Activated CD4-positive, alpha-beta memory T cell treated with anti-CD3 and anti-CD28 coated beads, Interleukin-2, amount 10 ng/mL, durations not matched to agents 7 days and 5 days (primary cell): ENCODE results near the gene ATP11A. TPM values are rescaled to one million over a fixed set of nuclear protein-coding genes. Genes with fewer than 3 reads are reported as not detected.

ENCODE experiments used
- CTCF ChIA-PET: fragments of 350-600 bp; sonication (Branson Sonifier 250); formaldehyde crosslinking; loops from one replicate; lab custom pipeline; 2021; ENCODE audit warnings: antibody characterized with exemption, inconsistent platforms; lab: Charles Lee
- POLR2A ChIA-PET: fragments of 350-600 bp; sonication (Branson Sonifier 250); formaldehyde crosslinking; loops from one replicate; lab custom pipeline; 2021; ENCODE audit warnings: antibody characterized with exemption; lab: Charles Lee
- DNase-seq: peaks from one replicate; pipeline ENCODE4 v3.0.0-alpha.2; 2020
- H3K27ac Mint-ChIP-seq: one replicate; pipeline ENCODE4 v1.8.0; 2021; ENCODE audit warnings: mild to moderate bottlenecking, mixed read lengths
- H3K27me3 Mint-ChIP-seq: one replicate; pipeline ENCODE4 v1.8.0; 2021; ENCODE audit warnings: mixed read lengths
- H3K36me3 Mint-ChIP-seq: one replicate; pipeline ENCODE4 v1.8.0; 2021; ENCODE audit warnings: low read depth, mixed read lengths
- H3K4me1 Mint-ChIP-seq: one replicate; pipeline ENCODE4 v1.8.0; 2021; ENCODE audit warnings: mixed read lengths
- H3K4me3 Mint-ChIP-seq: one replicate; pipeline ENCODE4 v1.8.0; 2021; ENCODE audit warnings: mild to moderate bottlenecking, mixed read lengths
- H3K9me3 Mint-ChIP-seq: one replicate; pipeline ENCODE4 v1.8.0; 2021; ENCODE audit warnings: mixed read lengths
- total RNA-seq, 2 experiments: library from RNA; stranded (reverse); gene quantifications; one replicate each; pipeline ENCODE4 v1.2.3, GENCODE V29; 2021

Gene ATP11A
- total RNA-seq, 2 experiments from 2014 or later, result 52.5 to 53.3 TPM

GRCh38 chr13:112743451-112744167 lies 53.8 kb downstream of the ATP11A start:
- POLR2A ChIA-PET, result no interaction called here
- no peaks in the 10 kb centered on the region for H3K4me1 Mint-ChIP-seq
- DNase-seq, result no peak
- no peak overlapping the region for H3K4me3 Mint-ChIP-seq
- H3K27me3 Mint-ChIP-seq, result no peaks in the 10 kb centered on the region
- H3K9me3 Mint-ChIP-seq, result no peaks in the 10 kb centered on the region
- H3K36me3 Mint-ChIP-seq, result no peaks in the 10 kb centered on the region
- CTCF ChIA-PET, result no interaction called here
- no peak overlapping the region for H3K27ac Mint-ChIP-seq

DNA sequence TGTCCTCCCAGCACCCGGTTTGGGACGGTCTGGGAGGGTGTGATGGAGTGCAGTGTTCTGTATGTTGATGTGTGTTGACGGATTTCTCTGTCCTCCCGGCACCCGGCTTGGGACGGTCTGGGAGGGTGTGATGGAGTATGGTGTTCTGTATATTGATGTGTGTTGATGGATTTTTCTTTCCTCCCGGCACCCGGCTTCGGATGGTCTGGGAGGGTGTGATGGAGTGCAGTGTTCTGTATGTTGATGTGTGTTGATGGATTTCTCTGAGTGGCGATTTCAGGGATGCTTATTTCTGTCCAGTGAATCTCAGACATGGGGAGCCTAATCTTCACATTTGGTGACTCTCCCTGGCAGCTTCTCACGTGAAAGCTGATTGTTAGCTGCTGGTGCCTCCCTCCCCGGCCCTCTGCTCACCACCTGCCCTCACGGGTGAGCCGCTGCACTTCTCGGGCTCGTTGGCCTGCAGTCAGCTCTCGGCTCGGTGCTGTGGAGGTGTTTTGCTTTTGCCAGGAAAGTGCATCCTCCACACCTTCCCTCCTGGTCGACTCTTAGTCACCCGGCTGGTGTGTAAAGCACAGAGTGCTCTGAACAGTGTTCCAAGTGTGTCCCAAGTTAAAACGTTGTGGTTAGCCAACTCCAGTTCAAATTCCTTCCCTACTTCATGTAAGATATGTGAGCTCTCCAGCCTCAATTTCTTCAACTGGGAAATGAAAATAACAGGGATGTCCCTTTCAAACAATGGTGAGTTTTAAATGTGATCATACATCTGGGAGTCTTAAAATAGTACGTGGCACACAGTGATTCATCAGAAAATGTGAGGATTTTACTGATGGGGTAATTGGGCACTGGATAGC lies 54.6 kb downstream of the ATP11A start:
- H3K27ac Mint-ChIP-seq, result no peak overlapping the region
- POLR2A ChIA-PET, result no interaction called here
- no peaks in the 10 kb centered on the region for H3K9me3 Mint-ChIP-seq
- CTCF ChIA-PET, result no interaction called here
- H3K36me3 Mint-ChIP-seq, result no peaks in the 10 kb centered on the region
- DNase-seq, result no peak
- H3K27me3 Mint-ChIP-seq, result no peaks in the 10 kb centered on the region
- H3K4me3 Mint-ChIP-seq, result no peak overlapping the region
- no peaks in the 10 kb centered on the region for H3K4me1 Mint-ChIP-seq

GRCh38 chr13:112746044-112746443 lies 56.2 kb downstream of the ATP11A start:
- Mint-ChIP-seq H3K36me3 (no peaks in the 10 kb centered on the region), H3K4me3 (no peak overlapping the region), H3K27me3 (no peaks in the 10 kb centered on the region), H3K27ac (no peak overlapping the region), H3K9me3 (no peaks in the 10 kb centered on the region), H3K4me1 (no peaks in the 10 kb centered on the region)
- ChIA-PET POLR2A (no interaction called here), CTCF (no interaction called here)
- no peak for DNase-seq

DNA sequence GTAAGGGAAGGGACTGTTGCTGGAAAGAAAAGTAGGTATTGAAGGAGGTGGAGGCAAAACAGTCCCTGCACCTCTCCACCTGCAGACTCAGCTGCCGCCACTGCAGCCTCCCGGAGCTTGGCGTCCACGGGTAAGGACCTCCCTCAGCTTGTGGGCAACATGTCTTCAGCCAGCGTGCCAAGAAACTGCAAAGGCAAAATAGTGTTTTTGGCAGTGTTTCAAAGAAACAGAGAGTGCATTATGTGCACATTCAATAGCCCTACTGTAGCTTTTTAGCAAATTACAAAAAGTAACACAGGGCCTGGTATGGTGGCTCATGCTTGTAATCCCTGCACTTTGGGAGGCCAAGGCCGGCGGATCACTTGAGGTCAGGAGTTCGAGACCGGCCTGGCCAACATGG lies 57.4 kb downstream of the ATP11A start:
- no peak for DNase-seq
- Mint-ChIP-seq H3K36me3 (no peaks in the 10 kb centered on the region), H3K27me3 (no peaks in the 10 kb centered on the region), H3K4me1 (no peaks in the 10 kb centered on the region), H3K4me3 (no peak overlapping the region), H3K27ac (no peak overlapping the region), H3K9me3 (no peaks in the 10 kb centered on the region)
- CTCF ChIA-PET, result no interaction called here
- POLR2A ChIA-PET, result no interaction called here

DNA sequence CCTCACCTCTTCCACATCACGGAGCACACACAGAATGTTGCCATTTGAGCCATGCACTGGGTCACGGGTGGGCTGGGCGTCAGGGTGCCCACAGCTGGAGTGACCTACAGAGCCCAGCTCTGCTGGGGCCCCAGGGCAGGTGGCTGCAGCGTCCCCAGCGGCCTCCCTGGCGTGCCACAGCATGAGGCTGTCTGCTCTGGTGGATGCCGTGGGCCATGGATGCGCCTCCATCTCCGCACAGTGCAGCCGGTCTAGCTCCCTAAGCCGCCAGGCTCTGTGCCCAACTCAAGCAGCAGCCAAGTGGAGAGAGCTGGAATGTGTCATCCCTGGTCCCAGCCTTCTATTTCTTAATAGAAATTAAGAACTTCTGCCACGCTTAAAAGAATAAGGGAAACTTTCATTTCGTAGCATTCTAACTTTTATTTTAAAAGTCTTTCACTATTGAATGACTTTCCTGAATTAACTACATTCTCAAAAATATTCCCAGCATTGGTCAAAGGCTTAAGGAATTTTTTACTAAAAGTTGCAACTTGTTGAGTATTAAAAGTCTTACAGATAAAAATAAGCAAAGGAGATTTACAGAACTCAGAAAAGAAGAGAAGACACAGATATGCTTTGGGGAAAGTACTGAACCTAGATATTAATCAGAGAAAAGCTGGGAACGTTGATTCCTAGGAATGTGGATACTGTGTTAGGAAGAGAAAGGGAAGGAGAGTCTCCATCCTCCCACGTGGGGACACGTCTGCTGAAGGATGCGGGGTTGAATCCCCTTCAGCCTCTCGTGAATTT lies 59.3 kb downstream of the ATP11A start:
- DNase-seq, result no peak
- no peaks in the 10 kb centered on the region for H3K27me3 Mint-ChIP-seq
- H3K27ac Mint-ChIP-seq, result no peak overlapping the region
- CTCF ChIA-PET, result no interaction called here
- POLR2A ChIA-PET, result no interaction called here
- H3K4me1 Mint-ChIP-seq, result peaks cover 8% of the 10 kb centered on the region
- no peaks in the 10 kb centered on the region for H3K9me3 Mint-ChIP-seq
- no peak overlapping the region for H3K4me3 Mint-ChIP-seq
- H3K36me3 Mint-ChIP-seq, result no peaks in the 10 kb centered on the region

DNA sequence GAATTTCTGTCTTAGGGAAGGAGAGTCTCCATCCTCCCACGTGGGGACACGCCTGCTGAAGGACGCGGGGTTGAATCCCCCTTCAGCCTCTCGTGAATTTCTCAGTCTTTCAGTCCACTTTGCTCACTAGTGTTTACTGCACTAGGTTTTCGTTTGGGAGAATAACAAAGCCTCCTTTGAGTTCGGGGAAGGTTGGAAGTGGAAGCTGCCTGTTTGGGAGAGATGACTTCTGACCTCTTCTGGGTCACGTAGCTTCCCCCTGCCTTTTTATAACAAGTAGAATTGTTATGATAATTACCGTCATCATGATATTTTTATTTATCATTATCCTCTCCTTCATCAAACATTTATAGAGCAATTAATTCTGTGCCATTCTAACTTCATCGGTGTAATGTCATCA lies 60.7 kb downstream of the ATP11A start:
- no peak overlapping the region for H3K4me3 Mint-ChIP-seq
- CTCF ChIA-PET, result no interaction called here

GRCh38 chr13:112751617-112752016 lies 61.8 kb downstream of the ATP11A start:
- no peak for DNase-seq
- no peaks in the 10 kb centered on the region for H3K36me3 Mint-ChIP-seq
- no peaks in the 10 kb centered on the region for H3K9me3 Mint-ChIP-seq
- H3K27me3 Mint-ChIP-seq, result no peaks in the 10 kb centered on the region
- no peak overlapping the region for H3K4me3 Mint-ChIP-seq
- H3K27ac Mint-ChIP-seq, result no peak overlapping the region
- POLR2A ChIA-PET, result no interaction called here
- H3K4me1 Mint-ChIP-seq, result peaks cover 8% of the 10 kb centered on the region
- CTCF ChIA-PET, result no interaction called here

More for the DNA sequence above, 60.7 kb downstream of the ATP11A start:
- H3K27ac Mint-ChIP-seq, result no peak overlapping the region
- POLR2A ChIA-PET, result no interaction called here
- H3K4me1 Mint-ChIP-seq, result peaks cover 8% of the 10 kb centered on the region
- no peaks in the 10 kb centered on the region for H3K9me3 Mint-ChIP-seq
- H3K27me3 Mint-ChIP-seq, result no peaks in the 10 kb centered on the region
- no peak for DNase-seq
- H3K36me3 Mint-ChIP-seq, result no peaks in the 10 kb centered on the region

DNA sequence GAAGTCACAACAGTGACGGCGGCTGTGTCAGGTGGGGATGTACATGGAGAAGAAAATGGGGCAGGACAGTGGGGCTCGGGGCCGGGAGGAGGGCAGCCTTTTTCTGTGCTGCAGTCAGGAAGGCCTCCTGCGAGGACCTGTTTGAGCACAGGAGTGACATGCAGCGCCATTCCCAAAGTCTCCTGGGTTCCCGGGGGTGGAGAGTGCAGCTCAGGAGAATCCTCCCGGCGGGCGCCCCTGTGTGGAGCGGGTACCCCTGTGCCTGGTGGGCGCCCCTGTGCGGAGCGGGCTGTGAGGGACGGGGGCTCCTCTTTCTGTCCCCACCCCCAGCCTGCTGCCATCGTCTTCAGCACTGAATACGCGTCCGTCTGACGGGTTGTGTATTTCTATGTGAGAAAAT lies 62.4 kb downstream of the ATP11A start:
- Mint-ChIP-seq H3K27ac (no peak overlapping the region), H3K36me3 (no peaks in the 10 kb centered on the region), H3K9me3 (no peaks in the 10 kb centered on the region), H3K4me1 (peaks cover 8% of the 10 kb centered on the region), H3K27me3 (no peaks in the 10 kb centered on the region), H3K4me3 (no peak overlapping the region)
- ChIA-PET POLR2A (no interaction called here), CTCF (no interaction called here)
- no peak for DNase-seq

- no peaks in the 10 kb centered on the region for H3K27me3 Mint-ChIP-seq
- CTCF ChIA-PET, result interaction anchor here (0.7 kb wide), 1 partner anchor 80 kb away, joined by 3 read pairs; no protein-coding TSS in a partner anchor
- no peak for DNase-seq
- POLR2A ChIA-PET, result no interaction called here
- no peaks in the 10 kb centered on the region for H3K36me3 Mint-ChIP-seq
- H3K9me3 Mint-ChIP-seq, result no peaks in the 10 kb centered on the region
- peaks cover 8% of the 10 kb centered on the region for H3K4me1 Mint-ChIP-seq
- H3K4me3 Mint-ChIP-seq, result no peak overlapping the region
- no peak overlapping the region for H3K27ac Mint-ChIP-seq
Measured at GRCh38 chr13:112752711-112753541, 63.1 kb downstream of the ATP11A start.

DNA sequence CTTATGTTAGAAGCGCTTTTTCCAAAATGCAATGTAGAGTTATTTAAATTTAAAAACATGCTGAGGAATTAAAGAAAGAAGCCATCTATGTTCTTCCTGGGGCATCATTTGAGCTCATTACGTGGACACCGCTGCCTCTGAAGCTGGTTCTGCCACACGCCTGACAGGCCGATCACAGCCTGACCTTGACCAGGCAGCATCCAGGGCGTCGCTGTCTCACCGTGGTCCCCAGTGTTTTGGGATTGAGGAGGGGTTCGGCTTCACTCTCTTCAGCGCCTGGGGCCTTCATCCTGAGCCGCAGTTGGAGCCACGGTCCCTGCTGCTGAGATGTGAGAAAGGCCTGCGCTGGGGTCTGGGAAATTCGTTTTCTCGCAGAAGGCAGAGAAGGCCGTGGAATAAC lies 64.0 kb downstream of the ATP11A start:
- POLR2A ChIA-PET, result no interaction called here
- no peaks in the 10 kb centered on the region for H3K36me3 Mint-ChIP-seq
- CTCF ChIA-PET, result interaction anchor here (0.7 kb wide), 1 partner anchor 81 kb away, joined by 3 read pairs; no protein-coding TSS in a partner anchor
- no peaks in the 10 kb centered on the region for H3K27me3 Mint-ChIP-seq
- no peak overlapping the region for H3K4me3 Mint-ChIP-seq
- DNase-seq, result no peak
- no peaks in the 10 kb centered on the region for H3K9me3 Mint-ChIP-seq
- no peak overlapping the region for H3K27ac Mint-ChIP-seq
- H3K4me1 Mint-ChIP-seq, result peaks cover 9% of the 10 kb centered on the region

DNA sequence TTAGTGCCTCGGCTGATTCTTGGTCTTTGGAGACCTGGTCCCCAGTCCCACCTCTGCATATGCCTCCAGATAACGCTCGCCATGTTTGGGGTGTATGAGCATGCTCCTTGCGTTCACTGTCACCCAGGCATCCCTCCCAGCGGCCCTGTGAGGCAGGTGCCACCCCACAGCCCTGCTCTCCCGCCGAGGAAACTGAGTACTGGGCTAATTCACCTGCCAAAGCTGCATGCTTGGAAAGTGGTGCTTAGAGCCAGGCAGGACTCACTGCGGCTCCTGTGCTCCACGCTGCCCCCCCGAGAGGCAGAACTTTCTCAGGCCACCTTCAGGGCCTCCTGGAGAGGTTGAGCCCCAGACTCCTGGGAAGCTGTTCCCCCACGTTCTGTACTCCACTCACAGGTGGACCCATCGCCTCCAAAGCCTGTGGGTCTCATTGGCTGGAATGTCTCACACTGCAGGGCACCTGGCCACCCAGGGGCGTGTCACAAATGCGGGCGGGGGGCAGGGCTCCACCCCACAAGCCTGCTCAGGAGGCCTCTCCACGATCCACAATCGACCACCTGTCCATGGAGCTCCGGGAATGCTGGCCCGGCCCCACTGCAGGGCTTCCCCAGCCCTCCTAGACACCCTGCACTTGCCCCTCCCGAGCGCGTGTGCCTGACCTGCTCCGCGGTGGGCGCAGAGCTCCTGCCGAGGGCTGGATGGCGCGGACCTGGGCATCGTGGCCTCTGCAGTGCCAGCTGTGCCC lies 64.6 kb downstream of the ATP11A start:
- no peak for DNase-seq
- H3K4me1 Mint-ChIP-seq, result peaks cover 14% of the 10 kb centered on the region
- no peaks in the 10 kb centered on the region for H3K9me3 Mint-ChIP-seq
- H3K36me3 Mint-ChIP-seq, result no peaks in the 10 kb centered on the region
- ChIA-PET CTCF (no interaction called here), POLR2A (no interaction called here)
- H3K27me3 Mint-ChIP-seq, result no peaks in the 10 kb centered on the region
- H3K27ac Mint-ChIP-seq, result no peak overlapping the region
- no peak overlapping the region for H3K4me3 Mint-ChIP-seq

GRCh38 chr13:112755331-112755730 lies 65.5 kb downstream of the ATP11A start:
- no peaks in the 10 kb centered on the region for H3K36me3 Mint-ChIP-seq
- POLR2A ChIA-PET, result no interaction called here
- no peak overlapping the region for H3K4me3 Mint-ChIP-seq
- no peak for DNase-seq
- H3K4me1 Mint-ChIP-seq, result peaks cover 14% of the 10 kb centered on the region
- CTCF ChIA-PET, result no interaction called here
- H3K27ac Mint-ChIP-seq, result no peak overlapping the region
- no peaks in the 10 kb centered on the region for H3K9me3 Mint-ChIP-seq
- H3K27me3 Mint-ChIP-seq, result no peaks in the 10 kb centered on the region
